Testis (tissue), 2 donors: ENCODE measurements around the gene KDELR3.

ENCODE experiments used
- POLR2A ChIP-seq: fragments of 450-650 bp; IDR thresholded peaks from one replicate; pipeline ENCODE4 v1.6.1; 2017; ENCODE audit warnings: antibody characterized with exemption, mild to moderate bottlenecking, moderate library complexity
- TF ChIP-seq, protein P1 (sequence below), 3 experiments: fragments of 450-650 bp in 2 of 3; fragments of 200-600 bp in 1 of 3; sonication (generic) in 1 of 3; IDR thresholded peaks; one replicate each; pipeline ENCODE4 v1.5.1; 2016 to 2019; ENCODE audit warnings: antibody characterized with exemption in 3 of 3, mild to moderate bottlenecking in 2 of 3, moderate library complexity in 1 of 3

DNA sequence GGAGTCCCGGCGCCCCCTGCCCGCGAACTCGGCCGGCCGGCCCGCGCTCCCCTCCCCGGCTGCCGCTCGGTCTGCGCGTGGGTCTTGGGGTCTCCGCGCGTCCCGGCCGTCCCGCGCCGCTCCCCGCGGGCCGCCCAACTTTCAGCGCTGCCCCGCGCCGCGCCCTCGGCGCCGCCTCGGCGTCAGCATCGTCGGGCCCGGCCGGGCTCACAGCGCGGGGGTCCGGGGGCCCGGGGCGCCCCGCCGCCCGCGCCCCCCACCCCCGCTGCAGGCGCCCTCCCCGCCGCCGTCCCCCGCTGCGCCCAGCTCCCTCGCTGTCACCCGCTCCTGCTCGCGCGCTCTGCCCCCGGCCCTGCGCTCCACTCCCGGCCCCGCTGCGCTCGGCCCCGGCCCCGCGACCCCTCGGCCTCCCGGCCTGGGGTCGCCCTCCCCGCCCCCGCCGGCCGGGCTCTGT, 12.8 kb upstream of the KDELR3 start, which contains the start of gene KCNJ4:
- TF ChIP-seq, protein P1, sequence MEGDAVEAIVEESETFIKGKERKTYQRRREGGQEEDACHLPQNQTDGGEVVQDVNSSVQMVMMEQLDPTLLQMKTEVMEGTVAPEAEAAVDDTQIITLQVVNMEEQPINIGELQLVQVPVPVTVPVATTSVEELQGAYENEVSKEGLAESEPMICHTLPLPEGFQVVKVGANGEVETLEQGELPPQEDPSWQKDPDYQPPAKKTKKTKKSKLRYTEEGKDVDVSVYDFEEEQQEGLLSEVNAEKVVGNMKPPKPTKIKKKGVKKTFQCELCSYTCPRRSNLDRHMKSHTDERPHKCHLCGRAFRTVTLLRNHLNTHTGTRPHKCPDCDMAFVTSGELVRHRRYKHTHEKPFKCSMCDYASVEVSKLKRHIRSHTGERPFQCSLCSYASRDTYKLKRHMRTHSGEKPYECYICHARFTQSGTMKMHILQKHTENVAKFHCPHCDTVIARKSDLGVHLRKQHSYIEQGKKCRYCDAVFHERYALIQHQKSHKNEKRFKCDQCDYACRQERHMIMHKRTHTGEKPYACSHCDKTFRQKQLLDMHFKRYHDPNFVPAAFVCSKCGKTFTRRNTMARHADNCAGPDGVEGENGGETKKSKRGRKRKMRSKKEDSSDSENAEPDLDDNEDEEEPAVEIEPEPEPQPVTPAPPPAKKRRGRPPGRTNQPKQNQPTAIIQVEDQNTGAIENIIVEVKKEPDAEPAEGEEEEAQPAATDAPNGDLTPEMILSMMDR (IDR thresholded peaks at IDR 0.05), result no peak
- TF ChIP-seq POLR2A, result no peak
